Liver (tissue), 3 donors: ENCODE results near the gene ETS1.

Experiments
- EGR1 ChIP-seq, 2 donors: IDR thresholded peaks; 2 replicates each; pipeline ENCODE4 v1.6.1; 2016 to 2018; ENCODE audit warnings: antibody characterized with exemption in 2 of 2, low read depth in 2 of 2
- FOXA2 ChIP-seq: IDR thresholded peaks from 2 replicates; pipeline ENCODE4 v1.6.1; 2016; ENCODE audit warnings: antibody characterized with exemption
- GABPA ChIP-seq, 2 donors: IDR thresholded peaks in 1 of 2; conservative IDR thresholded peaks in 1 of 2; 2 replicates each; pipeline ENCODE4 v1.6.1; 2016; ENCODE audit warnings: antibody characterized with exemption in 2 of 2, mild to moderate bottlenecking in 1 of 2, moderate library complexity in 1 of 2
- JUND ChIP-seq, 2 donors: IDR thresholded peaks; 2 replicates each; pipeline ENCODE4 v1.6.1; 2016; ENCODE audit warnings: antibody characterized with exemption in 2 of 2
- RAD21 ChIP-seq, 2 donors: IDR thresholded peaks; 2 replicates each; pipeline ENCODE4 v1.6.1; 2016; ENCODE audit warnings: antibody characterized with exemption in 2 of 2, mild to moderate bottlenecking in 2 of 2
- YY1 ChIP-seq: IDR thresholded peaks from 2 replicates; pipeline ENCODE4 v1.6.1; 2016; ENCODE audit warnings: antibody characterized with exemption, mild to moderate bottlenecking
- TF ChIP-seq, protein P1 (sequence below): fragments of 150-350 bp; IDR thresholded peaks from 2 replicates; pipeline ENCODE4 v1.5.1; 2017; ENCODE audit warnings: improper control_type of control experiment, low read depth, low read length; ENCODE audit not compliant: missing input control
- TF ChIP-seq, protein P2 (sequence below): IDR thresholded peaks from 2 replicates; pipeline ENCODE4 v1.6.1; 2016; ENCODE audit warnings: antibody characterized with exemption
- TF ChIP-seq, protein P3 (sequence below): IDR thresholded peaks from 2 replicates; pipeline ENCODE4 v1.6.1; 2016; ENCODE audit warnings: antibody characterized with exemption, mild to moderate bottlenecking
- TF ChIP-seq, protein P4 (sequence below): IDR thresholded peaks from 2 replicates; pipeline ENCODE4 v1.6.1; 2016; ENCODE audit warnings: antibody characterized with exemption
- donor health status: healthy.
- donor health status: healthy.

DNA sequence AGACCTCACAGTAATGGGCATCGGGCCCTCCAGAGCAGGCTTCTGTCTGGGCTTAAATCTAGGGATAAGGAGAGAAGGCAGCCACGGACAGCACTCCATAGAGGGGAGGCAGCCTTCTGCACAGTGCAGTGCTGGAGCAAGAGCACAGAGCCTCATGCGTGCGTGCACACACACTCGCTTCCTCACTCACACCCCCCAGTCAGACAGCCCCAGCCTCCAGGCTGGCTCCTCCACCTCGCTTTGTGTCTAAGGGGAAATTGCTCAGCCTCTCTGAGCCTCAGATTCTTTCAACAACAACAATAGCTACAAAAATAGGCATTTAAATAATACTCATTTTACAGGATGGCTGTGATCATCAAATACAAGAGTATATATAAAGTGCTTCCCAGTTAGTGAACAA lies 26.7 kb upstream of the ETS1 start:
- no peak for TF ChIP-seq RAD21 (IDR thresholded peaks at IDR 0.05)
- TF ChIP-seq, protein P1, sequence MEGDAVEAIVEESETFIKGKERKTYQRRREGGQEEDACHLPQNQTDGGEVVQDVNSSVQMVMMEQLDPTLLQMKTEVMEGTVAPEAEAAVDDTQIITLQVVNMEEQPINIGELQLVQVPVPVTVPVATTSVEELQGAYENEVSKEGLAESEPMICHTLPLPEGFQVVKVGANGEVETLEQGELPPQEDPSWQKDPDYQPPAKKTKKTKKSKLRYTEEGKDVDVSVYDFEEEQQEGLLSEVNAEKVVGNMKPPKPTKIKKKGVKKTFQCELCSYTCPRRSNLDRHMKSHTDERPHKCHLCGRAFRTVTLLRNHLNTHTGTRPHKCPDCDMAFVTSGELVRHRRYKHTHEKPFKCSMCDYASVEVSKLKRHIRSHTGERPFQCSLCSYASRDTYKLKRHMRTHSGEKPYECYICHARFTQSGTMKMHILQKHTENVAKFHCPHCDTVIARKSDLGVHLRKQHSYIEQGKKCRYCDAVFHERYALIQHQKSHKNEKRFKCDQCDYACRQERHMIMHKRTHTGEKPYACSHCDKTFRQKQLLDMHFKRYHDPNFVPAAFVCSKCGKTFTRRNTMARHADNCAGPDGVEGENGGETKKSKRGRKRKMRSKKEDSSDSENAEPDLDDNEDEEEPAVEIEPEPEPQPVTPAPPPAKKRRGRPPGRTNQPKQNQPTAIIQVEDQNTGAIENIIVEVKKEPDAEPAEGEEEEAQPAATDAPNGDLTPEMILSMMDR, result no peak
- no peak for TF ChIP-seq JUND (IDR thresholded peaks at IDR 0.05)
- TF ChIP-seq, protein P2, sequence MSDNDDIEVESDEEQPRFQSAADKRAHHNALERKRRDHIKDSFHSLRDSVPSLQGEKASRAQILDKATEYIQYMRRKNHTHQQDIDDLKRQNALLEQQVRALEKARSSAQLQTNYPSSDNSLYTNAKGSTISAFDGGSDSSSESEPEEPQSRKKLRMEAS, result no peak
- TF ChIP-seq, protein P3, sequence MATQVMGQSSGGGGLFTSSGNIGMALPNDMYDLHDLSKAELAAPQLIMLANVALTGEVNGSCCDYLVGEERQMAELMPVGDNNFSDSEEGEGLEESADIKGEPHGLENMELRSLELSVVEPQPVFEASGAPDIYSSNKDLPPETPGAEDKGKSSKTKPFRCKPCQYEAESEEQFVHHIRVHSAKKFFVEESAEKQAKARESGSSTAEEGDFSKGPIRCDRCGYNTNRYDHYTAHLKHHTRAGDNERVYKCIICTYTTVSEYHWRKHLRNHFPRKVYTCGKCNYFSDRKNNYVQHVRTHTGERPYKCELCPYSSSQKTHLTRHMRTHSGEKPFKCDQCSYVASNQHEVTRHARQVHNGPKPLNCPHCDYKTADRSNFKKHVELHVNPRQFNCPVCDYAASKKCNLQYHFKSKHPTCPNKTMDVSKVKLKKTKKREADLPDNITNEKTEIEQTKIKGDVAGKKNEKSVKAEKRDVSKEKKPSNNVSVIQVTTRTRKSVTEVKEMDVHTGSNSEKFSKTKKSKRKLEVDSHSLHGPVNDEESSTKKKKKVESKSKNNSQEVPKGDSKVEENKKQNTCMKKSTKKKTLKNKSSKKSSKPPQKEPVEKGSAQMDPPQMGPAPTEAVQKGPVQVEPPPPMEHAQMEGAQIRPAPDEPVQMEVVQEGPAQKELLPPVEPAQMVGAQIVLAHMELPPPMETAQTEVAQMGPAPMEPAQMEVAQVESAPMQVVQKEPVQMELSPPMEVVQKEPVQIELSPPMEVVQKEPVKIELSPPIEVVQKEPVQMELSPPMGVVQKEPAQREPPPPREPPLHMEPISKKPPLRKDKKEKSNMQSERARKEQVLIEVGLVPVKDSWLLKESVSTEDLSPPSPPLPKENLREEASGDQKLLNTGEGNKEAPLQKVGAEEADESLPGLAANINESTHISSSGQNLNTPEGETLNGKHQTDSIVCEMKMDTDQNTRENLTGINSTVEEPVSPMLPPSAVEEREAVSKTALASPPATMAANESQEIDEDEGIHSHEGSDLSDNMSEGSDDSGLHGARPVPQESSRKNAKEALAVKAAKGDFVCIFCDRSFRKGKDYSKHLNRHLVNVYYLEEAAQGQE, result no peak
- no peak for TF ChIP-seq GABPA (IDR thresholded peaks at IDR 0.05 in 1 of 2, conservative IDR thresholded peaks at IDR 0.05 in 1 of 2)
- TF ChIP-seq FOXA2, result no peak
- TF ChIP-seq, protein P4, sequence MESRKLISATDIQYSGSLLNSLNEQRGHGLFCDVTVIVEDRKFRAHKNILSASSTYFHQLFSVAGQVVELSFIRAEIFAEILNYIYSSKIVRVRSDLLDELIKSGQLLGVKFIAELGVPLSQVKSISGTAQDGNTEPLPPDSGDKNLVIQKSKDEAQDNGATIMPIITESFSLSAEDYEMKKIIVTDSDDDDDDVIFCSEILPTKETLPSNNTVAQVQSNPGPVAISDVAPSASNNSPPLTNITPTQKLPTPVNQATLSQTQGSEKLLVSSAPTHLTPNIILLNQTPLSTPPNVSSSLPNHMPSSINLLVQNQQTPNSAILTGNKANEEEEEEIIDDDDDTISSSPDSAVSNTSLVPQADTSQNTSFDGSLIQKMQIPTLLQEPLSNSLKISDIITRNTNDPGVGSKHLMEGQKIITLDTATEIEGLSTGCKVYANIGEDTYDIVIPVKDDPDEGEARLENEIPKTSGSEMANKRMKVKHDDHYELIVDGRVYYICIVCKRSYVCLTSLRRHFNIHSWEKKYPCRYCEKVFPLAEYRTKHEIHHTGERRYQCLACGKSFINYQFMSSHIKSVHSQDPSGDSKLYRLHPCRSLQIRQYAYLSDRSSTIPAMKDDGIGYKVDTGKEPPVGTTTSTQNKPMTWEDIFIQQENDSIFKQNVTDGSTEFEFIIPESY, result no peak
- TF ChIP-seq YY1, result no peak
- no peak for TF ChIP-seq EGR1 (IDR thresholded peaks at IDR 0.05; ENCODE audit: low read depth in 2 of 2)
